Activated B cell treated with CpG ODN at 0.5 μM for 24 hours (primary cell): ENCODE data around the gene HS6ST2. TPM values are rescaled to one million over a fixed set of nuclear protein-coding genes. Genes with fewer than 3 reads are reported as not detected.

Experiments
- ATAC-seq: fragments of 200-7000 bp; cut with Tn5 transposase; one replicate; pipeline ENCODE4 v1.10.0; 2021; ENCODE audit warnings: low read depth, mild to moderate bottlenecking, moderate library complexity
- CTCF ChIA-PET: fragments of 350-600 bp; sonication (Branson Sonifier 250); formaldehyde crosslinking; loops from one replicate; lab custom pipeline; 2021; ENCODE audit warnings: antibody characterized with exemption; lab: Charles Lee
- POLR2A ChIA-PET: fragments of 350-600 bp; sonication (Branson Sonifier 250); formaldehyde crosslinking; loops from one replicate; lab custom pipeline; 2021; ENCODE audit warnings: antibody characterized with exemption; lab: Charles Lee
- DNase-seq: peaks from one replicate; pipeline ENCODE4 v3.0.0; 2022
- H3K27ac Mint-ChIP-seq: one replicate; pipeline ENCODE4 v1.8.0; 2020; ENCODE audit warnings: mixed read lengths
- H3K27me3 Mint-ChIP-seq: one replicate; pipeline ENCODE4 v1.8.0; 2021; ENCODE audit warnings: mixed read lengths
- H3K36me3 Mint-ChIP-seq: one replicate; pipeline ENCODE4 v1.8.0; 2021; ENCODE audit warnings: low read depth, mixed read lengths
- H3K4me1 Mint-ChIP-seq: one replicate; pipeline ENCODE4 v1.8.0; 2021; ENCODE audit warnings: mixed read lengths
- H3K4me3 Mint-ChIP-seq: one replicate; pipeline ENCODE4 v1.8.0; 2020; ENCODE audit warnings: mild to moderate bottlenecking, mixed read lengths
- H3K9me3 Mint-ChIP-seq: one replicate; pipeline ENCODE4 v1.8.0; 2020; ENCODE audit warnings: mixed read lengths
- CTCF ChIP-seq: fragments of 200-600 bp; IDR thresholded peaks from one replicate; pipeline ENCODE4 v1.8.0; 2022; ENCODE audit warnings: antibody characterized with exemption, mild to moderate bottlenecking
- intact Hi-C: fragments of 100-400 bp; cut with micrococcal nuclease; formaldehyde crosslinking; loops from one replicate; pipeline ENCODE4 v1.15.1; 2024
- total RNA-seq: library from RNA; stranded (reverse); gene quantifications from 2 replicates; pipeline ENCODE4 v1.2.3, GENCODE V29; 2022

Gene HS6ST2
- total RNA-seq, 1 donor from 2014 or later: not detected

GRCh38 chrX:132821974-132822633 is 136.3 kb downstream of the HS6ST2 start:
- H3K27ac Mint-ChIP-seq: no peak overlapping the region
- no peaks in the 10 kb centered on the region for H3K4me1 Mint-ChIP-seq
- H3K36me3 Mint-ChIP-seq: no peaks in the 10 kb centered on the region
- TF ChIP-seq CTCF: no peak
- no peaks in the 10 kb centered on the region for H3K9me3 Mint-ChIP-seq
- ATAC-seq (no peak), DNase-seq (no peak)
- CTCF ChIA-PET: no interaction called here
- POLR2A ChIA-PET: no interaction called here
- no peak overlapping the region for H3K4me3 Mint-ChIP-seq
- intact Hi-C loops: no loop called here
- H3K27me3 Mint-ChIP-seq: no peaks in the 10 kb centered on the region

- no peak for DNase-seq
- intact Hi-C loops: no loop called here
- no peak for TF ChIP-seq CTCF
- Mint-ChIP-seq H3K27ac (no peak overlapping the region), H3K27me3 (no peaks in the 10 kb centered on the region), H3K4me3 (no peak overlapping the region), H3K36me3 (no peaks in the 10 kb centered on the region), H3K9me3 (no peaks in the 10 kb centered on the region), H3K4me1 (no peaks in the 10 kb centered on the region)
- no peak for ATAC-seq
- CTCF ChIA-PET: no interaction called here
- POLR2A ChIA-PET: no interaction called here
Observed at GRCh38 chrX:132820675-132821074, 137.8 kb downstream of the HS6ST2 start.

- Mint-ChIP-seq H3K27me3 (no peaks in the 10 kb centered on the region), H3K4me3 (no peak overlapping the region), H3K36me3 (no peaks in the 10 kb centered on the region), H3K9me3 (no peaks in the 10 kb centered on the region), H3K4me1 (no peaks in the 10 kb centered on the region), H3K27ac (no peak overlapping the region)
- TF ChIP-seq CTCF: no peak
- ChIA-PET POLR2A (no interaction called here), CTCF (no interaction called here)
- ATAC-seq (no peak), DNase-seq (no peak)
- intact Hi-C loops: no loop called here
Observed at GRCh38 chrX:132819711-132820264, 138.6 kb downstream of the HS6ST2 start.

- CTCF ChIA-PET: no interaction called here
- no peaks in the 10 kb centered on the region for H3K4me1 Mint-ChIP-seq
- ATAC-seq (no peak), DNase-seq (no peak)
- no peak for TF ChIP-seq CTCF
- no peak overlapping the region for H3K4me3 Mint-ChIP-seq
- no peaks in the 10 kb centered on the region for H3K9me3 Mint-ChIP-seq
- H3K27ac Mint-ChIP-seq: no peak overlapping the region
- POLR2A ChIA-PET: no interaction called here
- H3K27me3 Mint-ChIP-seq: no peaks in the 10 kb centered on the region
- H3K36me3 Mint-ChIP-seq: no peaks in the 10 kb centered on the region
- intact Hi-C loops: no loop called here
Observed at GRCh38 chrX:132818638-132819037, 139.8 kb downstream of the HS6ST2 start.

- no peak for TF ChIP-seq CTCF
- ATAC-seq (no peak), DNase-seq (no peak)
- ChIA-PET POLR2A (no interaction called here), CTCF (no interaction called here)
- Mint-ChIP-seq H3K4me3 (no peak overlapping the region), H3K27me3 (no peaks in the 10 kb centered on the region), H3K9me3 (no peaks in the 10 kb centered on the region), H3K36me3 (no peaks in the 10 kb centered on the region), H3K4me1 (no peaks in the 10 kb centered on the region), H3K27ac (no peak overlapping the region)
- intact Hi-C loops: no loop called here
Observed at GRCh38 chrX:132815643-132816042, 142.8 kb downstream of the HS6ST2 start.
